ENCODE data around the gene SLIT1.

SLIT1 gene

DNA sequence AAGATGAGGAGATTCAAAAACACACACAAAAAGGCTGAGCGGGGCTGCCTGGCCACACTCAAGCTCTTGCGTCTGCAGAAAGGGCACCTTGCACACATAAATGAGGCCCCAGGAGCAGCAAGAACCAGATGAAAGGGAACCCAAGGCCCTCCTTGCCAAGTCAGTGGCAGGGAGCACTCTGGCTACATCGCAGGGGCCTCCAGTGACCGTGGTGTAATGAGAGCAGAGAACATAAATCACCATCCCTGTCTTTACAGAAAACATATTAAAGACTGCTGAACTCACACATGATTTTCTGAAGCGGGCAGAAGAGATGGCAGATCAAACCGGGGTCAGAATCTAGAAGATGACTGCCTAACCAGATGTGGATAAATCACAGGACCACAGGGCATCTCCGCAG lies 80.5 kb downstream of the SLIT1 start:
- peaks cover 0 to 37% (median 0%) of the 10 kb centered on the region in 3 experiments for H3K27me3 ChIP-seq (ENCODE audit: control insufficient read depth in 3 of 3, insufficient read depth in 3 of 3, low read depth in 1 of 3, low read length in 3 of 3)

DNA sequence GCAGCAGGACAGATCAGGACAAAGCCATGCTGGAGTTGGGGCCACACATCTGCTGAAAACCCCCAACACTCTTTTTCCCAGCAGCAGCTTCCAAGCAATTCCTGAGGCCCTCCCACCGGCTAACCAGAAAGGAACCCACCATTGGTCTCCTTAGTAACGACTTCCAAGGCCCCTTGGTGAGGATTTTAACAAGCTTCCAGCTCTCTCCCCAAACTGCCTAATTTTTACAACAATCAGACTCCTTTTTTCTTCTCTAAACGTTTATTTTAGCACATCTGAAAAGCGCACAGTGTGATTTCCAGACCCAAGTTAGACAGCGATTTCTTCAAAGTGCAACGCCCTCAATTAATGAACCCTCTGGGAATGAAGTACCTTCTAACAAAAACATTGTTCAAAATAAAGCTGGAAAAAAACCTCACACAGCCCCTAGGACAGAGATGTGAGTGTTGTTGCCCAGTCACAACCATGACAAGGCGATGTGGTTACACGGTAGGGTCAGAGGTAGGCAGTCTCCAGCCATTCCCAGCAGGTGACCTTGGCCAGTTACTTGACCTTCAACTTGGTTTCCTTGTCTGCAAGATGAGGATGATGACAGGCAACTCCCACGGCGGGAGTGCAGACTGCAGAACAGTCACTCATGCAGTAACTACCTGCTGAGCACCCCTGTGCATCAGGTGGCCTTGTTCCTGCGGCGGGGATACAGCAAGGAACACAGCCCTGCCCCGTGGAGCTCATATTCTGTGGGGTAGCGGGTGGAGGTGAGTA lies 82.3 kb downstream of the SLIT1 start:
- no peaks in the 10 kb centered on the region for H3K36me3 ChIP-seq (replicated peaks in 1 of 2; ENCODE audit: control insufficient read depth in 2 of 2, insufficient read depth in 2 of 2, low read length in 2 of 2)
- H2AK5ac ChIP-seq (ENCODE audit: low read depth, low read length): no peak overlapping the region
- no peak overlapping the region for H3K27ac ChIP-seq (replicated peaks; ENCODE audit: low read length)
- H3K4me3 ChIP-seq (ENCODE audit: low read length in 2 of 2): no peak overlapping the region
- H4K91ac ChIP-seq (ENCODE audit: low read depth, low read length, poor library complexity): no peak overlapping the region
- H2BK15ac ChIP-seq (ENCODE audit: low read length): no peak overlapping the region
- H3K18ac ChIP-seq (ENCODE audit: low read length): peak overlapping the region; percentile 23
- H3K4ac ChIP-seq (ENCODE audit: low read length): no peak overlapping the region
- H2BK120ac ChIP-seq (ENCODE audit: low read depth, low read length): no peak overlapping the region
- H3K23ac ChIP-seq (ENCODE audit: low read depth, low read length, poor library complexity): no peak overlapping the region
- no peaks in the 10 kb centered on the region for H3K79me1 ChIP-seq (ENCODE audit: low read depth, low read length)
- peaks cover 15 to 19% of the 10 kb centered on the region in 2 donors for H3K4me1 ChIP-seq (ENCODE audit: control insufficient read depth in 2 of 2, insufficient read depth in 1 of 2, low read depth in 1 of 2, low read length in 2 of 2)
- peaks cover 0 to 28% (median 0%) of the 10 kb centered on the region in 3 experiments for H3K27me3 ChIP-seq (ENCODE audit: control insufficient read depth in 3 of 3, insufficient read depth in 3 of 3, low read depth in 1 of 3, low read length in 3 of 3)
- no CpG with 5 or more reads among the region's 14 CpGs for WGBS, 2 donors (ENCODE audit: extremely low coverage in 2 of 2, insufficient read length in 2 of 2, insufficient replicate concordance in 1 of 2)
- H3K9me3 ChIP-seq (replicated peaks in 1 of 2; ENCODE audit: control insufficient read depth in 2 of 2, insufficient read depth in 1 of 2, low read depth in 1 of 2, low read length in 2 of 2): no peaks in the 10 kb centered on the region
- no peak for DNase-seq (ENCODE audit: low spot score)
- no peak overlapping the region for H2BK5ac ChIP-seq (ENCODE audit: low read length)
- H2BK12ac ChIP-seq (ENCODE audit: low read length): no peak overlapping the region
- H4K8ac ChIP-seq (ENCODE audit: low read depth, low read length): no peak overlapping the region
- H3K14ac ChIP-seq (ENCODE audit: low read length): no peak overlapping the region
- H3K4me2 ChIP-seq (ENCODE audit: insufficient read depth, low read length, poor library complexity, severe bottlenecking): peak overlapping the region; percentile 20
- H3K9ac ChIP-seq (ENCODE audit: low read depth, low read length, poor library complexity): no peak overlapping the region
- H2AFZ ChIP-seq (ENCODE audit: low read length): no peak overlapping the region

More for the DNA sequence above, 80.5 kb downstream of the SLIT1 start:
- H4K8ac ChIP-seq (ENCODE audit: low read depth, low read length): no peak overlapping the region
- H3K18ac ChIP-seq (ENCODE audit: low read length): no peak overlapping the region
- no peak overlapping the region for H3K27ac ChIP-seq (replicated peaks; ENCODE audit: low read length)
- WGBS, 2 donors (ENCODE audit: extremely low coverage in 2 of 2, insufficient read length in 2 of 2, insufficient replicate concordance in 1 of 2): no CpG with 5 or more reads among the region's 7 CpGs
- H3K9ac ChIP-seq (ENCODE audit: low read depth, low read length, poor library complexity): no peak overlapping the region
- H2BK12ac ChIP-seq (ENCODE audit: low read length): no peak overlapping the region
- H3K4me3 ChIP-seq (ENCODE audit: low read length in 2 of 2): no peak overlapping the region
- H3K4me2 ChIP-seq (ENCODE audit: insufficient read depth, low read length, poor library complexity, severe bottlenecking): no peak overlapping the region
- no peak overlapping the region for H2AK5ac ChIP-seq (ENCODE audit: low read depth, low read length)
- no peak overlapping the region for H3K14ac ChIP-seq (ENCODE audit: low read length)
- no peaks in the 10 kb centered on the region for H3K79me1 ChIP-seq (ENCODE audit: low read depth, low read length)
- no peak for DNase-seq (ENCODE audit: low spot score)
- no peak overlapping the region for H2AFZ ChIP-seq (ENCODE audit: low read length)
- no peak overlapping the region for H3K23ac ChIP-seq (ENCODE audit: low read depth, low read length, poor library complexity)
- H2BK5ac ChIP-seq (ENCODE audit: low read length): no peak overlapping the region
- no peaks in the 10 kb centered on the region for H3K36me3 ChIP-seq (replicated peaks in 1 of 2; ENCODE audit: control insufficient read depth in 2 of 2, insufficient read depth in 2 of 2, low read length in 2 of 2)
- no peak overlapping the region for H2BK120ac ChIP-seq (ENCODE audit: low read depth, low read length)
- H3K4ac ChIP-seq (ENCODE audit: low read length): no peak overlapping the region
- H2BK15ac ChIP-seq (ENCODE audit: low read length): no peak overlapping the region
- no peak overlapping the region for H4K91ac ChIP-seq (ENCODE audit: low read depth, low read length, poor library complexity)
- peaks cover 16 to 22% of the 10 kb centered on the region in 2 donors for H3K4me1 ChIP-seq (ENCODE audit: control insufficient read depth in 2 of 2, insufficient read depth in 1 of 2, low read depth in 1 of 2, low read length in 2 of 2)
- no peaks in the 10 kb centered on the region for H3K9me3 ChIP-seq (replicated peaks in 1 of 2; ENCODE audit: control insufficient read depth in 2 of 2, insufficient read depth in 1 of 2, low read depth in 1 of 2, low read length in 2 of 2)

DNA sequence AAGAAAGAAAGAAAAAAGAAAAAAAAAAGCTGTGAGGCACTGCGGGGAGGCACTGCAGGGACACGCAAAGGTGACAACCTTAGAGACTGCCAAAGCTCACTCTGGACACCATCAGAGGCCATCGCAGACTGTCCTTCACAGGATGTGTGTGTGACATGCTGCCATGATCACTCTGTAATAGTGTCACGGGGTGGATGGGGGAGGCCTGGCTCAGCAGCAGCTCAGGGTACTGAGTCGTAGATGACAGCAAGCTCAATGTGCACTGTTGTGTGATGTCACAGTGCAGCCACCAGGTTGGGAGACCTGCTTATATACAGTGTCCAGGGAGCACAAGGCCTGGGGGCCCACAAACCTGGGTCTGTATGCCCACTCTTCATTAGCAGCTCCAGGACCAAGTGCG lies 83.3 kb downstream of the SLIT1 start:
- Histone ChIP-seq H3K36me3 (replicated peaks in 1 of 2; ENCODE audit: control insufficient read depth in 2 of 2, insufficient read depth in 2 of 2, low read length in 2 of 2) (no peaks in the 10 kb centered on the region), H2BK15ac (ENCODE audit: low read length) (no peak overlapping the region), H3K9me3 (replicated peaks in 1 of 2; ENCODE audit: control insufficient read depth in 2 of 2, insufficient read depth in 1 of 2, low read depth in 1 of 2, low read length in 2 of 2) (no peaks in the 10 kb centered on the region), H3K4ac (ENCODE audit: low read length) (no peak overlapping the region), H2BK5ac (ENCODE audit: low read length) (no peak overlapping the region), H2AK5ac (ENCODE audit: low read depth, low read length) (no peak overlapping the region), H3K4me1 (ENCODE audit: control insufficient read depth in 2 of 2, insufficient read depth in 1 of 2, low read depth in 1 of 2, low read length in 2 of 2) (peaks cover 15 to 24% of the 10 kb centered on the region in 2 donors), H3K4me3 (ENCODE audit: low read length in 2 of 2) (no peak overlapping the region), H3K9ac (ENCODE audit: low read depth, low read length, poor library complexity) (no peak overlapping the region), H3K23ac (ENCODE audit: low read depth, low read length, poor library complexity) (no peak overlapping the region), H2AFZ (ENCODE audit: low read length) (no peak overlapping the region), H3K27ac (replicated peaks; ENCODE audit: low read length) (no peak overlapping the region), H4K91ac (ENCODE audit: low read depth, low read length, poor library complexity) (no peak overlapping the region), H3K4me2 (ENCODE audit: insufficient read depth, low read length, poor library complexity, severe bottlenecking) (no peak overlapping the region), H3K27me3 (ENCODE audit: control insufficient read depth in 3 of 3, insufficient read depth in 3 of 3, low read depth in 1 of 3, low read length in 3 of 3) (peaks cover 0 to 35% (median 0%) of the 10 kb centered on the region in 3 experiments), H2BK120ac (ENCODE audit: low read depth, low read length) (no peak overlapping the region), H4K8ac (ENCODE audit: low read depth, low read length) (no peak overlapping the region), H3K79me1 (ENCODE audit: low read depth, low read length) (no peaks in the 10 kb centered on the region), H3K18ac (ENCODE audit: low read length) (peak overlapping the region; percentile 49), H2BK12ac (ENCODE audit: low read length) (no peak overlapping the region), H3K14ac (ENCODE audit: low read length) (no peak overlapping the region)
- DNase-seq (ENCODE audit: low spot score): no peak
- WGBS, 2 donors (ENCODE audit: extremely low coverage in 2 of 2, insufficient read length in 2 of 2, insufficient replicate concordance in 1 of 2): no CpG with 5 or more reads among the region's 6 CpGs

DNA sequence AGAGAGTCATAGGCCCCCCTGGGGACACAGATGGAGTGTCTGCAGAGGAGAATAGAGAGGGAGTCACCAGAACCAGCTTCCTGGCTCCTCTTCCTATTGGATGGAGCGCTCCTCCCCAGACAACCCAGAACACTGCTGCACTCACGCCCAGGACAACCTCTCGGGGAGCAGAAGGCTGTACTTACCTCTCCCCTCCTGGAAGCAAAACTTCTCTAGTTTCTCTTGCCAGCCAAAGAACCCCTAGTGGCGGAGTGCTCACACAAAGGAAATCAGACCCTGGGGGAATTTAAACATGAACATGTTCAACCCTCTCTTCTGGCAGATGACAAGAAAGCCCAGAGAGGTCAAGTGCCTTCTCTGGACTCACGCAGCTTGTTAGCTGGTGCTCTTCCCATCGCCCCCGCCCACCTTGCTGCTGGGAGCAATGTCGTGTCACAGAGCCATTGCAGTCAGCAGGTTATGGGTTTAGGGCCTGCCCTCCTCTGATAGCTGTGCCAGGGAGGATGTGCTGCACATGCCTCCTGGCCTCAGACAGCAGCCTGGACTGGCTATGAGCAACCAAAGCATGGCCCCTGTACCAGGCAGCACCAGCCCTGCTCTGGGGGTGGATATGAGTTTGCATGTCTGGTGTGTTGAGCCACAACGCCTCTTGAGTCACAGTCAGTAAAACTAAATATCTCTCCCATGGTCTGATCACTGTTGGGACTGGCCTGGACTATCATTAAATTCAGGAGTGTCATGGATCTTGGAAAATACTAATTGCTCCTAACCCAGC lies 84.4 kb downstream of the SLIT1 start:
- WGBS, 2 donors (ENCODE audit: extremely low coverage in 2 of 2, insufficient read length in 2 of 2, insufficient replicate concordance in 1 of 2): no CpG with 5 or more reads among the region's 9 CpGs
- H2BK5ac ChIP-seq (ENCODE audit: low read length): no peak overlapping the region
- no peak overlapping the region for H2BK12ac ChIP-seq (ENCODE audit: low read length)
- H3K4me3 ChIP-seq (ENCODE audit: low read length in 2 of 2): peak overlapping the region in 1 of 2 donors; percentile 57
- DNase-seq (ENCODE audit: low spot score): no peak
- no peaks in the 10 kb centered on the region for H3K36me3 ChIP-seq (replicated peaks in 1 of 2; ENCODE audit: control insufficient read depth in 2 of 2, insufficient read depth in 2 of 2, low read length in 2 of 2)
- H3K23ac ChIP-seq (ENCODE audit: low read depth, low read length, poor library complexity): no peak overlapping the region
- no peak overlapping the region for H4K91ac ChIP-seq (ENCODE audit: low read depth, low read length, poor library complexity)
- no peak overlapping the region for H3K4ac ChIP-seq (ENCODE audit: low read length)
- H2AFZ ChIP-seq (ENCODE audit: low read length): no peak overlapping the region
- H2AK5ac ChIP-seq (ENCODE audit: low read depth, low read length): peak overlapping the region; percentile 8
- H3K4me1 ChIP-seq (ENCODE audit: control insufficient read depth in 2 of 2, insufficient read depth in 1 of 2, low read depth in 1 of 2, low read length in 2 of 2): peaks cover 20 to 32% of the 10 kb centered on the region in 2 donors
- peaks cover 0 to 32% (median 0%) of the 10 kb centered on the region in 3 experiments for H3K27me3 ChIP-seq (ENCODE audit: control insufficient read depth in 3 of 3, insufficient read depth in 3 of 3, low read depth in 1 of 3, low read length in 3 of 3)
- H3K18ac ChIP-seq (ENCODE audit: low read length): peak overlapping the region; percentile 1
- no peak overlapping the region for H2BK120ac ChIP-seq (ENCODE audit: low read depth, low read length)
- H3K9me3 ChIP-seq (replicated peaks in 1 of 2; ENCODE audit: control insufficient read depth in 2 of 2, insufficient read depth in 1 of 2, low read depth in 1 of 2, low read length in 2 of 2): no peaks in the 10 kb centered on the region
- H3K9ac ChIP-seq (ENCODE audit: low read depth, low read length, poor library complexity): no peak overlapping the region
- H4K8ac ChIP-seq (ENCODE audit: low read depth, low read length): no peak overlapping the region
- no peak overlapping the region for H3K4me2 ChIP-seq (ENCODE audit: insufficient read depth, low read length, poor library complexity, severe bottlenecking)
- no peak overlapping the region for H3K14ac ChIP-seq (ENCODE audit: low read length)
- H2BK15ac ChIP-seq (ENCODE audit: low read length): no peak overlapping the region
- H3K27ac ChIP-seq (replicated peaks; ENCODE audit: low read length): no peak overlapping the region
- no peaks in the 10 kb centered on the region for H3K79me1 ChIP-seq (ENCODE audit: low read depth, low read length)
